ENCODE measurements around the gene MUCL1. TPM values are rescaled to one million over a fixed set of nuclear protein-coding genes. Genes with fewer than 3 reads are reported as not detected.

The MUCL1 gene
- total RNA-seq, 1 experiment from 2014 or later: not detected

GRCh38 chr12:54859502-54859901 lies 5.2 kb downstream of the MUCL1 start:
- BruUV-seq (replicated peaks): no TSS peak
- CTCF ChIA-PET: no interaction called here

DNA sequence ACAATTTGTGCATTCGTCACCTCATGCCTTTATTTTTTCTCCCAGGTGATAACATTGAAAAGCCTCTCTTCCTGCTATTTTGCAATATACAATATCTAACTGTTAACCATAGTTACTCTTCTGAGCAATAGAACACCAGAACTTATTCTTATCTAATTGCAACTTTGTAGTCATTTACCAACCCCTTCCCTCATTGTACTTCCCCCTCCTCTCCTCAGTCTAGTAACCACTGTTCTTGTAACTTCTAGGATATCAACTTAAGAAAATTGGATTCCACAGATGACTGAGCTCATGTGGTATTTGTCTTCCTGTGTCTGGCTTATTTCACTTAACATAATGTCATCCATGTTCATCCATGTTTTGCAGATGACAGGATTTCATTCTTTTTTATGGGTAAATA lies 7.6 kb downstream of the MUCL1 start:
- no peak for DNase-seq (ENCODE audit: low spot score)
- intact Hi-C loops (cut with micrococcal nuclease; ENCODE audit: unreplicated experiment): no loop called here
- Histone ChIP-seq H3K4me3 (ENCODE audit: low read depth, low read length, poor library complexity, severe bottlenecking) (no peak overlapping the region), H3K9me3 (ENCODE audit: low read depth, low read length, poor library complexity, severe bottlenecking) (no peaks in the 10 kb centered on the region), H3K36me3 (ENCODE audit: insufficient read depth, low read length, poor library complexity, severe bottlenecking) (no peaks in the 10 kb centered on the region), H3K4me1 (ENCODE audit: insufficient read depth, low read length, poor library complexity, severe bottlenecking) (no peaks in the 10 kb centered on the region), H3K27ac (ENCODE audit: low read depth, low read length, poor library complexity, severe bottlenecking) (no peak overlapping the region), H3K27me3 (replicated peaks; ENCODE audit: insufficient read depth, low read depth, low read length, poor library complexity) (peaks cover 14% of the 10 kb centered on the region)
- ChIA-PET POLR2A (ENCODE audit: low non-redundant PET) (no interaction called here), CTCF (no interaction called here)
- TF ChIP-seq, protein P1, sequence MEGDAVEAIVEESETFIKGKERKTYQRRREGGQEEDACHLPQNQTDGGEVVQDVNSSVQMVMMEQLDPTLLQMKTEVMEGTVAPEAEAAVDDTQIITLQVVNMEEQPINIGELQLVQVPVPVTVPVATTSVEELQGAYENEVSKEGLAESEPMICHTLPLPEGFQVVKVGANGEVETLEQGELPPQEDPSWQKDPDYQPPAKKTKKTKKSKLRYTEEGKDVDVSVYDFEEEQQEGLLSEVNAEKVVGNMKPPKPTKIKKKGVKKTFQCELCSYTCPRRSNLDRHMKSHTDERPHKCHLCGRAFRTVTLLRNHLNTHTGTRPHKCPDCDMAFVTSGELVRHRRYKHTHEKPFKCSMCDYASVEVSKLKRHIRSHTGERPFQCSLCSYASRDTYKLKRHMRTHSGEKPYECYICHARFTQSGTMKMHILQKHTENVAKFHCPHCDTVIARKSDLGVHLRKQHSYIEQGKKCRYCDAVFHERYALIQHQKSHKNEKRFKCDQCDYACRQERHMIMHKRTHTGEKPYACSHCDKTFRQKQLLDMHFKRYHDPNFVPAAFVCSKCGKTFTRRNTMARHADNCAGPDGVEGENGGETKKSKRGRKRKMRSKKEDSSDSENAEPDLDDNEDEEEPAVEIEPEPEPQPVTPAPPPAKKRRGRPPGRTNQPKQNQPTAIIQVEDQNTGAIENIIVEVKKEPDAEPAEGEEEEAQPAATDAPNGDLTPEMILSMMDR (conservative IDR thresholded peaks at IDR 0.05; ENCODE audit: low read depth, low read length): no peak
- TF ChIP-seq EZH2 (IDR thresholded peaks at IDR 0.05; ENCODE audit: borderline replicate concordance, low read depth, low read length, poor library complexity, severe bottlenecking): no peak
- BruUV-seq (replicated peaks): no TSS peak

More at GRCh38 chr12:54859502-54859901, 5.2 kb downstream of the MUCL1 start:
- Histone ChIP-seq H3K4me1 (ENCODE audit: insufficient read depth, low read length, poor library complexity, severe bottlenecking) (no peaks in the 10 kb centered on the region), H3K4me3 (ENCODE audit: low read depth, low read length, poor library complexity, severe bottlenecking) (no peak overlapping the region), H3K27ac (ENCODE audit: low read depth, low read length, poor library complexity, severe bottlenecking) (no peak overlapping the region), H3K27me3 (replicated peaks; ENCODE audit: insufficient read depth, low read depth, low read length, poor library complexity) (peaks cover 14% of the 10 kb centered on the region), H3K9me3 (ENCODE audit: low read depth, low read length, poor library complexity, severe bottlenecking) (no peaks in the 10 kb centered on the region), H3K36me3 (ENCODE audit: insufficient read depth, low read length, poor library complexity, severe bottlenecking) (no peaks in the 10 kb centered on the region)
- TF ChIP-seq EZH2 (IDR thresholded peaks at IDR 0.05; ENCODE audit: borderline replicate concordance, low read depth, low read length, poor library complexity, severe bottlenecking): no peak
- TF ChIP-seq, protein P1 (conservative IDR thresholded peaks at IDR 0.05; ENCODE audit: low read depth, low read length): no peak
- intact Hi-C loops (cut with micrococcal nuclease; ENCODE audit: unreplicated experiment): loop anchor here (10.0 kb wide), 1 partner anchor 215 kb away; no protein-coding TSS in a partner anchor
- DNase-seq (ENCODE audit: low spot score): no peak
- POLR2A ChIA-PET (ENCODE audit: low non-redundant PET): interaction anchor here (0.7 kb wide), 1 partner anchor 173 kb away, joined by 6 read pairs; no protein-coding TSS in a partner anchor

GRCh38 chr12:54863948-54864618 lies 9.8 kb downstream of the MUCL1 start:
- H3K27me3 ChIP-seq (replicated peaks; ENCODE audit: insufficient read depth, low read depth, low read length, poor library complexity): peaks cover 10% of the 10 kb centered on the region
- no peak for TF ChIP-seq EZH2 (IDR thresholded peaks at IDR 0.05; ENCODE audit: borderline replicate concordance, low read depth, low read length, poor library complexity, severe bottlenecking)
- TF ChIP-seq, protein P1 (conservative IDR thresholded peaks at IDR 0.05; ENCODE audit: low read depth, low read length): no peak
- no peak for DNase-seq (ENCODE audit: low spot score)
- POLR2A ChIA-PET (ENCODE audit: low non-redundant PET): no interaction called here
- H3K9me3 ChIP-seq (ENCODE audit: low read depth, low read length, poor library complexity, severe bottlenecking): no peaks in the 10 kb centered on the region
- no peaks in the 10 kb centered on the region for H3K36me3 ChIP-seq (ENCODE audit: insufficient read depth, low read length, poor library complexity, severe bottlenecking)
- intact Hi-C loops (cut with micrococcal nuclease; ENCODE audit: unreplicated experiment): no loop called here
- no peak overlapping the region for H3K4me3 ChIP-seq (ENCODE audit: low read depth, low read length, poor library complexity, severe bottlenecking)
- CTCF ChIA-PET: no interaction called here
- H3K27ac ChIP-seq (ENCODE audit: low read depth, low read length, poor library complexity, severe bottlenecking): no peak overlapping the region
- no peaks in the 10 kb centered on the region for H3K4me1 ChIP-seq (ENCODE audit: insufficient read depth, low read length, poor library complexity, severe bottlenecking)
- BruUV-seq (replicated peaks): no TSS peak
